PC-3 (cell line): ENCODE measurements around the gene ACOXL.

Experiments
- CTCF ChIP-seq: fragments of 300-600 bp; sonication (generic); conservative IDR thresholded peaks from 2 replicates; pipeline ENCODE4 v1.5.1; 2017; ENCODE audit warnings: antibody characterized with exemption, low read depth, mild to moderate bottlenecking, low read length
- EZH2 ChIP-seq: fragments of 300-600 bp; sonication (generic); IDR thresholded peaks from one replicate; pipeline ENCODE4 v1.6.1; 2017; ENCODE audit warnings: antibody characterized with exemption, mild to moderate bottlenecking, low read length; ENCODE audit not compliant: unreplicated experiment

GRCh38 chr2:110900191-110900590, 167.8 kb downstream of the ACOXL start:
- TF ChIP-seq CTCF (no peak), EZH2 (no peak)
